Measurements from ENCODE around the gene SGIP1.

The SGIP1 gene

DNA sequence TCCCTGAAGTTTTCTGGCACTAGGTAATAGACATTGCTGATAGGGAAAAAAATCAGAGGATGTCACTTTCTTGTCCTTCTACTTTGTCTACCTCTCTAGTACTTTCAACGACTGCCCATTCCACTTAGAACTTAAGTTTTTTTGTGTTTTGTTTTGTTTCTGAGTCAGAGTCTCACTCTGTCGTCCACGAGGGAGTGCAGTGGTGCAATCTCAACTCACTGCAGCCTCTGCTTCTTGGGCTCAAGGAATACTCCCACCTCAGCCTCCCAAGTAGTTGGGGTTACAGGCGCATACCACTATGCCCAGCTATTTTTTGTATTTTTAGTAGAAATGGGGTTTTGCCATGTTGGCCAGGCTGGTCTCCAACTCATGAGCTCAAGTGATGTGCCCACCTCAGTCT is 79.2 kb downstream of the SGIP1 start:
- no peak overlapping the region for H3K4me3 ChIP-seq (ENCODE audit: low read depth, low read length)
- TF ChIP-seq CTCF (IDR thresholded peaks at IDR 0.05; ENCODE audit: low read depth, low read length, missing control alignments), result no peak
- DNase-seq (ENCODE audit: low read depth), result no peak

- no peak overlapping the region for H3K4me3 ChIP-seq (ENCODE audit: low read depth, low read length)
- TF ChIP-seq CTCF (IDR thresholded peaks at IDR 0.05; ENCODE audit: low read depth, low read length, missing control alignments), result no peak
- DNase-seq (ENCODE audit: low read depth), result no peak
These were observed 83.6 kb downstream of the SGIP1 start for GRCh38 chr1:66617362-66618184.

GRCh38 chr1:66618390-66618789 is 84.4 kb downstream of the SGIP1 start:
- no peak for DNase-seq (ENCODE audit: low read depth)
- H3K4me3 ChIP-seq (ENCODE audit: low read depth, low read length), result no peak overlapping the region
- no peak for TF ChIP-seq CTCF (IDR thresholded peaks at IDR 0.05; ENCODE audit: low read depth, low read length, missing control alignments)

GRCh38 chr1:66623812-66624211 is 89.9 kb downstream of the SGIP1 start:
- no peak overlapping the region for H3K4me3 ChIP-seq (ENCODE audit: low read depth, low read length)
- no peak for DNase-seq (ENCODE audit: low read depth)

GRCh38 chr1:66624412-66625060 is 90.6 kb downstream of the SGIP1 start:
- TF ChIP-seq CTCF (IDR thresholded peaks at IDR 0.05; ENCODE audit: low read depth, low read length, missing control alignments), result no peak
- DNase-seq (ENCODE audit: low read depth), result no peak
- no peak overlapping the region for H3K4me3 ChIP-seq (ENCODE audit: low read depth, low read length)

More at GRCh38 chr1:66623812-66624211, 89.9 kb downstream of the SGIP1 start:
- TF ChIP-seq CTCF (IDR thresholded peaks at IDR 0.05; ENCODE audit: low read depth, low read length, missing control alignments), result no peak

DNA sequence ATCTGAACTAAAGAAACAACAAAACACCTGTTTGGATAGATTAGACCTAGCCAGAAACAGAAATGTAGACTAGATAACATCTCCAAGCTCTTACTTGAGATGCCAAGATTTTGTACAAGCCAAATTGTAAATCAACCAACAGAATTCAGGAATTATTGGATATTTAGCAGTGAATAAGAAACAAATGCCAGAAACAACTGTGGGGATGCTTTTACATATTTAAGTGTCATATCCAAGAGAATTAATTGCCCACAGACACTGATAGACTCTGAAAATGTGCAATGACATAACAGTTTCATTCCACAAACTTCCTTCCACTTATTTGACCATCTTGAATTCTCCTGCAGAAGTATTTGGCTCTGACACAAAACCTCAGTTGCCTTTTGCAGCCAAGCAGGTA is 92.3 kb downstream of the SGIP1 start:
- no peak for TF ChIP-seq CTCF (IDR thresholded peaks at IDR 0.05; ENCODE audit: low read depth, low read length, missing control alignments)
- no peak for DNase-seq (ENCODE audit: low read depth)

More for the DNA sequence above, 92.3 kb downstream of the SGIP1 start:
- H3K4me3 ChIP-seq (ENCODE audit: low read depth, low read length), result no peak overlapping the region
